Activated T-helper 1 cell treated with anti-CD3 and anti-CD28 coated beads, Interleukin-12 subunit alpha, Interleukin-12 subunit beta, Interleukin-2, Interleukin-4 antibody, amounts not matched to agents 30 ng/mL and 10 ng/mL and 1 ng/mL, durations not matched to agents 14 hours and 24 hours and 36 hours (primary cell): ENCODE data around the gene GART. TPM values are rescaled to one million over a fixed set of nuclear protein-coding genes. Genes with fewer than 3 reads are reported as not detected.
A peak's percentile ranks its signal among the peaks of the same experiment; 100 is the strongest.
"Not testable (repeated sequence)": the region's sequence is repeated elsewhere in the genome, so short reads cannot be mapped to it uniquely, and the experiment has no call there.

ENCODE experiments used
- DNase-seq: peaks from one replicate; pipeline ENCODE4 v3.0.0; 2021; ENCODE audit warnings: low spot score
- H3K27ac Mint-ChIP-seq: one replicate; pipeline ENCODE4 v1.8.0; 2021; ENCODE audit warnings: mild to moderate bottlenecking, mixed read lengths
- H3K27me3 Mint-ChIP-seq: one replicate; pipeline ENCODE4 v1.8.0; 2022; ENCODE audit warnings: mild to moderate bottlenecking, moderate library complexity, mixed read lengths; ENCODE audit not compliant: insufficient read depth
- H3K36me3 Mint-ChIP-seq: one replicate; pipeline ENCODE4 v1.8.0; 2021; ENCODE audit warnings: low read depth, mixed read lengths
- H3K4me1 Mint-ChIP-seq: one replicate; pipeline ENCODE4 v1.8.0; 2021; ENCODE audit warnings: low read depth, mixed read lengths
- H3K4me3 Mint-ChIP-seq: one replicate; pipeline ENCODE4 v1.8.0; 2021; ENCODE audit warnings: mild to moderate bottlenecking, moderate library complexity, mixed read lengths
- H3K9me3 Mint-ChIP-seq: one replicate; pipeline ENCODE4 v1.8.0; 2021; ENCODE audit warnings: mixed read lengths
- intact Hi-C: fragments of 100-400 bp; cut with micrococcal nuclease; formaldehyde crosslinking; loops from one replicate; pipeline ENCODE4 v1.15.1; 2024
- total RNA-seq: library from RNA; stranded (reverse); gene quantifications from 2 replicates; pipeline ENCODE4 v1.2.3, GENCODE V29; 2022

Gene GART
- 210 and 228 TPM in 2 replicates for total RNA-seq

GRCh38 chr21:33541756-33542639 lies at the start of gene GART:
Gene GART (minus strand): TSS chr21:33542117. CDS start chr21:33539315, 2,802 bp downstream.
- intact Hi-C loops: loop anchor here (1.0 to 5.0 kb wide), 10 partner anchors 46 to 1263 kb away; partner anchors contain the start of genes CFAP298, CRYZL1, DNAJC28 and DONSON
- Mint-ChIP-seq H3K4me1 (peaks cover 50% of the 10 kb centered on the region), H3K4me3 (peak within 1 kb of the TSS; percentile 93), H3K9me3 (peaks cover 5% of the 10 kb centered on the region), H3K36me3 (peaks cover 40% of the 10 kb centered on the region), H3K27me3 (no peaks in the 10 kb centered on the region), H3K27ac (peak within 1 kb of the TSS; percentile 99)
- peak; percentile 80 for DNase-seq

DNA sequence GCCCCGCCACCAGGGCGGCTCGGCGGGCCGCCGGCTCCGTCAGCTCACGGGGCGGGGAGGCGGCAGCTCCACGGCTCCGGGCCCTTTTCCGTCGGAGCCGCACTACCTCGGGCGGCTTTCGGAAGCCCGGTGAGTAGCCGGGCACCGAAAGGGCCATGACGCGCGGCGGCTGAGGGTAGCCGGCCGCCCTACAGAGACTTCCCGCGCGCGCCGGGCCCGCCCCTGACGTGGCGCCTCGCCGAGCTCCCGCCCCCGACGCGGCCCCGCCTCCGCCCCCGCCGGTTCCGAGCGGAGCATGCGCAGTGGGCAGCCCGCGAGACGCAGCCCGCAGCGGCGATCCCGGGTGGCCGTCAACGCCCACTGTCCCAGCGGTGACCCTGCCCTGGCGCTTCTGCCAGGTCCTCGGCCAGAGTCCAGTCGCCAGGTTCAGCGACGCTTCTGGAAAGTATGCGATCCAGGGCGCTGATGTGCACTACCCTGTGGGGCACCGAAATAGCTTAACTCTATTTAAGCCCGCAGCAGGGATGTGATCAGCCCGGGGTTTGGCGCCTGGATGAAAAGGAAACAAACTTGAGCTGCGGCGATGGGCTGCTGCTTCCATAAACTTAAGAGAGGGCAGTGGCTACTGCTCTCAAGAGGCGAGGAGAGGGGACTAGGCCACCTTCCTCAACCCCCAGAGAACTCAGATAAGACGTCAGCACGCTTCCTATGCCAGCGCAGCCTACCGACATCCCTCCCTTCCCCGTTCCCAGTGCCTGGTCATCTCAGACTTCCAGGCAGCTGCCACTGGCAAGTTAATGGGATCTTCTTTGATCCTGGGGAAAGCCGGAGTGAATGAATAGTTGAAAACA lies 46.8 kb upstream of the GART start, which contains the start of gene DONSON:
Gene DONSON (minus strand): TSS at position 200 of the 851 bp plus-strand sequence. CDS start 43 bp downstream, at position 157.
- H3K36me3 Mint-ChIP-seq: peaks cover 15% of the 10 kb centered on the region
- H3K4me3 Mint-ChIP-seq: peak within 1 kb of the TSS; percentile 92
- peak within 1 kb of the TSS; percentile 84 for H3K27ac Mint-ChIP-seq
- H3K4me1 Mint-ChIP-seq: peaks cover 31% of the 10 kb centered on the region
- H3K27me3 Mint-ChIP-seq: no peaks in the 10 kb centered on the region
- peak; percentile 90 for DNase-seq
- H3K9me3 Mint-ChIP-seq: no peaks in the 10 kb centered on the region
- intact Hi-C loops: loop anchor here (1.0 to 5.0 kb wide), 7 partner anchors 16 to 816 kb away; partner anchors contain the start of genes DNAJC28, GART, ITSN1 and MRPS6

GRCh38 chr21:33587792-33588484 lies 46.0 kb upstream of the GART start:
- H3K4me3 Mint-ChIP-seq: peak overlapping the region; percentile 92

GRCh38 chr21:33586927-33587326 lies 45.0 kb upstream of the GART start:
- DNase-seq: no peak
- peaks cover 31% of the 10 kb centered on the region for H3K4me1 Mint-ChIP-seq
- H3K36me3 Mint-ChIP-seq: peaks cover 15% of the 10 kb centered on the region
- H3K9me3 Mint-ChIP-seq: no peaks in the 10 kb centered on the region
- intact Hi-C loops: loop anchor here (5.0 kb wide), 1 partner anchor 485 kb away; the partner anchor contains the start of genes MRPS6 and SLC5A3
- peak overlapping the region; percentile 77 for H3K4me3 Mint-ChIP-seq
- no peaks in the 10 kb centered on the region for H3K27me3 Mint-ChIP-seq
- H3K27ac Mint-ChIP-seq: no peak overlapping the region

More at GRCh38 chr21:33587792-33588484, 46.0 kb upstream of the GART start:
- peaks cover 13% of the 10 kb centered on the region for H3K36me3 Mint-ChIP-seq
- no peaks in the 10 kb centered on the region for H3K9me3 Mint-ChIP-seq
- H3K27me3 Mint-ChIP-seq: no peaks in the 10 kb centered on the region
- no peak for DNase-seq
- peaks cover 31% of the 10 kb centered on the region for H3K4me1 Mint-ChIP-seq
- intact Hi-C loops: loop anchor here (1.0 to 5.0 kb wide), 7 partner anchors 17 to 816 kb away; partner anchors contain the start of genes DNAJC28, GART, ITSN1 and MRPS6
- H3K27ac Mint-ChIP-seq: peak overlapping the region; percentile 70

DNA sequence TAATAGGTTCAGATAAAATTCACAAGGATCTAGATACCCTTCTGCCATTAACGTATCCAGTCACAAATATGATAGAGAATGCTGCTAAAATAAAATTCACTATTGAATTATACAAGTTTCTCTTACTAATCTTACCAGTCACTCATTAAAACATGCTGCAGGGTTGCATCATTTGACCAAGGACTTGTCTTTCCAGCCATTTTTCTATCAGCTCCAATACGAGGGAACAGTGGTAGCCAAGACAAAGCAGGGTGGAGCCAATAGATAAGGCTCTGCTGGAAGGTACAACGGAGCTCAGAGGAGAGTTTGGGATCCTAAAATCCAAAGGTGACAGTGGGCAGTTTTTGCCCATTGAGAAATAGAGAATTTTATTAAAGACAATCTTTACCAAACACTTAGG lies 42.5 kb upstream of the GART start:
- intact Hi-C loops: no loop called here
- Mint-ChIP-seq H3K36me3 (peaks cover 17% of the 10 kb centered on the region), H3K4me1 (peaks cover 31% of the 10 kb centered on the region), H3K27me3 (no peaks in the 10 kb centered on the region), H3K9me3 (no peaks in the 10 kb centered on the region), H3K27ac (no peak overlapping the region), H3K4me3 (no peak overlapping the region)
- no peak for DNase-seq

GRCh38 chr21:33578959-33579542 lies 37.1 kb upstream of the GART start:
- Mint-ChIP-seq H3K4me3 (no peak overlapping the region), H3K9me3 (no peaks in the 10 kb centered on the region), H3K4me1 (peaks cover 6% of the 10 kb centered on the region), H3K36me3 (peaks cover 25% of the 10 kb centered on the region), H3K27ac (peak overlapping the region; percentile 23), H3K27me3 (no peaks in the 10 kb centered on the region)
- no peak for DNase-seq
- intact Hi-C loops: no loop called here

DNA sequence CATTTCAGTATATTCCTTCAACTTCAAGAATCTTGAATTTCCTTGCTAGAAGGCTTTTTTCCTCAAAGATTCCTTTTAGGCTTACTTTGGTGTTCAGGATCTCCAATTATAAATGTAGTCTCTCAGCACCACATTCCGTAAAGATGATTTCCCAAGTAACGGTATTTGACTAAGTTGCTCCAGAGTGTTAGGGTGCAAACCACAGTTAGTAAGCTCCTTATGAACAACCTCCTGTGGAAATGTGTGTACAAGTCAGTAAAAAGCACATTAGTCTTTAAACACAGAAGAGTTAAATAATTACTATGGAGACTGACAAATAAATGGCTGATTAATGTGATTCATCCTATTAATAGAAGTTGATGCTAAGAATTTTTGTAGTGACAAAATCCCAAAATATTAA lies 36.3 kb upstream of the GART start:
- Mint-ChIP-seq H3K36me3 (peaks cover 29% of the 10 kb centered on the region), H3K27me3 (no peaks in the 10 kb centered on the region), H3K4me3 (no peak overlapping the region), H3K9me3 (no peaks in the 10 kb centered on the region), H3K4me1 (peaks cover 6% of the 10 kb centered on the region), H3K27ac (no peak overlapping the region)
- no peak for DNase-seq
- intact Hi-C loops: no loop called here

DNA sequence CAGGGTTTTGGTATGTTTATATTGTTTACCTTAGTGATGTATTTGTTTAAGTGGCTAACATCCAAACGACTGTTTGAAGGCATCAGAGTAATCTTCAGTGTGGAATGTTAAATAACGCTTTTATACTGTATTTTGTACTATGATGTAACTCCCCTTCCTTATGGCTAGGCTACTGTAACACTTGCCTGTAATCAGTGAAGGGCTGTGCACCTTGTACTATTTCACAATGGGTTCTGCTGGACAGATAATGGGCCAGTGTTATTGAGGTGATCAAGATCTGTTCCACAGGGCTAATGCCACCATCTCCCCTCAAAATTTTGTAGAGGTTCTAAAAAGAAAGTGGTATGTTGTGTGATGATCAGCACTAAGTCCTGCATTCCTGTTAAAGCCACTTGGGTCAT lies 34.8 kb upstream of the GART start:
- H3K4me1 Mint-ChIP-seq, H3K27ac Mint-ChIP-seq, H3K27me3 Mint-ChIP-seq, H3K9me3 Mint-ChIP-seq, H3K4me3 Mint-ChIP-seq, DNase-seq, intact Hi-C loops: not testable (repeated sequence)
- peaks cover 34% of the 10 kb centered on the region for H3K36me3 Mint-ChIP-seq

DNA sequence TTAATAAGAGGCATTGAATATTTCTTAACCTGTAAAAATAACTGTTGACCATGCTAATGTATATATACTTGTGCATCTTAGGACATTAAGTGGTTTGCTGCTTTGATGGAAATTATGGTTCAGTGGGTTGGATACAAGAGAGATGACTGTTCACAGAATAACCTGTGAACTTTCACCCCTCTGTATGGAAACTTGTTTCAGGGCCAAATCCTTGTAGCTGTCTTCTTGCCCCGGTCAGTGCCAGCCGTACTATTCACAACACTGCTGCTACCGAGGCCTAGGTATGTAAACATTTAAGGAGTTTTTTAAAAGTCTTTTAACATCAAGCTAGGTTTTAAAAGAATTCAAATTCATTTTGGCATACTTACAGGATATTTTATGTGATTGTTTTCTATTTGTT lies 30.4 kb upstream of the GART start:
- H3K9me3 Mint-ChIP-seq: no peaks in the 10 kb centered on the region
- H3K27me3 Mint-ChIP-seq: no peaks in the 10 kb centered on the region
- DNase-seq: no peak
- intact Hi-C loops: no loop called here
- peaks cover 37% of the 10 kb centered on the region for H3K36me3 Mint-ChIP-seq
- no peak overlapping the region for H3K4me3 Mint-ChIP-seq
- H3K4me1 Mint-ChIP-seq: peaks cover 9% of the 10 kb centered on the region
- H3K27ac Mint-ChIP-seq: no peak overlapping the region

DNA sequence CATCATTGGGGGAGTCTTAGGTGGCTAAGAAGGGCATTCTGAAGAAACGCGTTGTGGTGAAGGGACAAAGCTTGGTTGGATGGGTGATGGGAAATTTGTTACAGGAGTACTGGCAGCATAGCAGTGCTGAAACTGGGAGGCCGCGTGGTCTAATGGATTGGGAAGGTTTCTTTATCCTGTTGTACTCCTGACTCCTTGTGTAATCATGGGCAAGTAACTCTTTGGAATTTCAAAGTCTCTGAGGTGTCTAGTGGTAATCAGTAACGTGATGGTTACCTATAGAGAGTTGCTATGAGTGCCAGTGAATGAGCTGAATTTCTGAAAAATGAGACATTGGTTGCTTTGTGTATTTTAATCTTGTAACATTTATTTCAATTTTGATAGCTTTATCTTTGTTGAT lies 28.1 kb upstream of the GART start:
- Mint-ChIP-seq H3K4me1 (peaks cover 9% of the 10 kb centered on the region), H3K36me3 (peaks cover 32% of the 10 kb centered on the region), H3K27ac (peak overlapping the region; percentile 21), H3K4me3 (no peak overlapping the region), H3K9me3 (no peaks in the 10 kb centered on the region), H3K27me3 (no peaks in the 10 kb centered on the region)
- intact Hi-C loops: loop anchor here (2.0 to 5.0 kb wide), 2 partner anchors 15 to 37 kb away; no protein-coding TSS in a partner anchor
- no peak for DNase-seq

GRCh38 chr21:33568448-33568847 lies 26.5 kb upstream of the GART start:
- no peak for DNase-seq
- intact Hi-C loops: loop anchor here (5.0 kb wide), 1 partner anchor 39 kb away; no protein-coding TSS in a partner anchor
- Mint-ChIP-seq H3K9me3 (no peaks in the 10 kb centered on the region), H3K36me3 (peaks cover 25% of the 10 kb centered on the region), H3K4me3 (no peak overlapping the region), H3K27me3 (no peaks in the 10 kb centered on the region), H3K4me1 (peaks cover 12% of the 10 kb centered on the region), H3K27ac (no peak overlapping the region)

GRCh38 chr21:33567914-33568313 lies 26.0 kb upstream of the GART start:
- peak overlapping the region; percentile 63 for H3K27ac Mint-ChIP-seq
- H3K9me3 Mint-ChIP-seq: no peaks in the 10 kb centered on the region
- H3K36me3 Mint-ChIP-seq: peaks cover 24% of the 10 kb centered on the region
- DNase-seq: no peak
- H3K4me1 Mint-ChIP-seq: peaks cover 15% of the 10 kb centered on the region
- intact Hi-C loops: loop anchor here (5.0 kb wide), 1 partner anchor 39 kb away; no protein-coding TSS in a partner anchor
- no peaks in the 10 kb centered on the region for H3K27me3 Mint-ChIP-seq
- no peak overlapping the region for H3K4me3 Mint-ChIP-seq
